Left ventricle myocardium inferior (tissue), 1 donor: Measurements from ENCODE around the gene MRPL28. TPM values are rescaled to one million over a fixed set of nuclear protein-coding genes. Genes with fewer than 3 reads are reported as not detected.

Experiments used
- DNase-seq: peaks from one replicate; pipeline ENCODE4 v3.0.0-alpha.2; 2020
- H3K27ac ChIP-seq: fragments of 200-600 bp; replicated peaks from 2 replicates; pipeline ENCODE4 v1.8.0; 2021
- H3K27me3 ChIP-seq: fragments of 200-600 bp; 2 replicates; pipeline ENCODE4 v1.8.0; 2021; ENCODE audit warnings: low read depth
- H3K36me3 ChIP-seq: fragments of 200-600 bp; 2 replicates; pipeline ENCODE4 v1.8.0; 2021
- H3K4me1 ChIP-seq: fragments of 200-600 bp; 2 replicates; pipeline ENCODE4 v1.8.0; 2021
- H3K4me3 ChIP-seq: fragments of 200-600 bp; 2 replicates; pipeline ENCODE4 v1.8.0; 2021; ENCODE audit warnings: mild to moderate bottlenecking, moderate library complexity
- H3K9me3 ChIP-seq: fragments of 200-600 bp; replicated peaks from 2 replicates; pipeline ENCODE4 v1.8.0; 2021
- CTCF ChIP-seq: fragments of 200-600 bp; IDR thresholded peaks from 2 replicates; pipeline ENCODE4 v1.8.0; 2021; ENCODE audit warnings: antibody characterized with exemption, mild to moderate bottlenecking, borderline replicate concordance
- intact Hi-C: fragments of 100-400 bp; cut with micrococcal nuclease; formaldehyde crosslinking; loops from one replicate; pipeline ENCODE4 v1.11.0; 2022
- total RNA-seq: library from RNA; stranded (reverse); fragmentation: NEBNext Ultra II Directional; extraction: Animal tissue kit (Norgen Biotek cat#: 25700); gene quantifications from one replicate; pipeline ENCODE4 v1.2.1, GENCODE V29; 2021
- donor health status: DM: no; HTN: yes; CAD: no; lungs with severe emphysema.

MRPL28 gene
- total RNA-seq, 1 donor from 2014 or later = 76.1 TPM

DNA sequence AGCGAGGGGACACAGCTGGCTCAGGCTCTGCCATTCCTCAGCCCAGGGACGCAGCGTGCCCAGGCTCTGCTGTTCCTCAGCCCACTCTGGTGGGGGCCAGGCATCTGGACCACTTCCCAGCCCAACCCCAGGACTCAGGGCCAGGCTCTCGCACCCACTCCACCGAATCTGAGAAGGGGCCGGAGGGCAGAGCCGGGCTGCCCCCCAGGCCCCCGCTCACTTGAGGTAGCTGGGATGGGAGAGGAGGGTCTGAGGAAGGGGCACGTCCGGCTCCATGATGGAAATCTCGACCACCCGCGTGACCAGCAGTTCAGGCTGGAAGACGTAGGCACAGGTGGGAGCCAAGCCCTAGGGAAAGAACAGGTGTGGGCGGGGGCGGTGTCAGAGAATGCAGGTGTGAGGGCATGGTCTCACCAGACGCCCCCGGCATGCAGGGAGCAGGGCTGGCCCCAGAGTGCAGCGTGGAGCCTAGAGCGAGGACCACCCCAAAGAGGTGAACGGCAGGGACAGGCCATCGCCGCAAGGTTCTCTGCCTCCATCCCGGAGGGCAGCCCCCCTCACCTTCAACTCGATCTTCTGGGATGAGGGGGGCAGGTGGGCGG, 6.6 kb upstream of the MRPL28 start:
- intact Hi-C loops = no loop called here

GRCh38 chr16:375927-376816, 5.8 kb upstream of the MRPL28 start:
- no peak for TF ChIP-seq CTCF
- peaks cover 56% of the 10 kb centered on the region for H3K36me3 ChIP-seq
- peaks cover 28% of the 10 kb centered on the region for H3K4me1 ChIP-seq
- H3K9me3 ChIP-seq = no peaks in the 10 kb centered on the region
- no peak overlapping the region for H3K27ac ChIP-seq
- H3K27me3 ChIP-seq = no peaks in the 10 kb centered on the region
- intact Hi-C loops = no loop called here
- no peak overlapping the region for H3K4me3 ChIP-seq
- no peak for DNase-seq

More for the DNA sequence above, 6.6 kb upstream of the MRPL28 start:
- H3K4me1 ChIP-seq = peaks cover 29% of the 10 kb centered on the region
- no peak overlapping the region for H3K4me3 ChIP-seq
- no peak for TF ChIP-seq CTCF
- no peaks in the 10 kb centered on the region for H3K27me3 ChIP-seq
- no peaks in the 10 kb centered on the region for H3K9me3 ChIP-seq
- no peak overlapping the region for H3K27ac ChIP-seq
- peaks cover 52% of the 10 kb centered on the region for H3K36me3 ChIP-seq
- no peak for DNase-seq

DNA sequence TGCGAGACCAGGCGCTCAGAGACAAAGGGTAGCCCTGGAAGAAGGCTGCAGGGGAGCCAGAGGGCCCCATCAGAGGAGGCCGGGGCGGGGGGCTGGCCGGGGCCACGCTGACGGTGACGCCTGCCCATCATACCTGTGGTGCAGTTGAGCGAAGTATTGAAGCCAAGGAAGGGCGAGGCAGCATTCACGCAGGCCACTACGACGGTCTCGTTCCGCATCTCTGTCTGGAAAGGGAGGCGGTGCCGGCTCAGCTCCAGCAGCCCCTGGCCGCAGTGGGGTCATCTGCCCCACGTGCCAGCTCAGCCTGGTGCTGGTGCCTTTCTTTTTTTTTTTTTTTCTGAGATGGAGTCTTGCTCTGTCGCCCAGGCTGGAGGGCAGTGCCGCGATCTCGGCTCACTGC, 4.9 kb upstream of the MRPL28 start:
- intact Hi-C loops = no loop called here
- H3K36me3 ChIP-seq = peaks cover 56% of the 10 kb centered on the region

GRCh38 chr16:374616-374926, 4.2 kb upstream of the MRPL28 start:
- intact Hi-C loops = no loop called here
- peaks cover 56% of the 10 kb centered on the region for H3K36me3 ChIP-seq

More for the DNA sequence above, 4.9 kb upstream of the MRPL28 start:
- peaks cover 25% of the 10 kb centered on the region for H3K4me1 ChIP-seq
- no peak overlapping the region for H3K4me3 ChIP-seq
- no peak for TF ChIP-seq CTCF
- H3K27me3 ChIP-seq = no peaks in the 10 kb centered on the region
- DNase-seq = no peak
- no peak overlapping the region for H3K27ac ChIP-seq
- H3K9me3 ChIP-seq = no peaks in the 10 kb centered on the region

More at GRCh38 chr16:374616-374926, 4.2 kb upstream of the MRPL28 start:
- H3K27ac ChIP-seq = no peak overlapping the region
- H3K27me3 ChIP-seq = no peaks in the 10 kb centered on the region
- no peak for TF ChIP-seq CTCF
- peaks cover 25% of the 10 kb centered on the region for H3K4me1 ChIP-seq
- no peak for DNase-seq
- H3K9me3 ChIP-seq = no peaks in the 10 kb centered on the region
- H3K4me3 ChIP-seq = no peak overlapping the region
